TTC549 (cell line): Measurements from ENCODE around the gene NCR1.
"Not testable (repeated sequence)": the region's sequence is repeated elsewhere in the genome, so short reads cannot be mapped to it uniquely, and the experiment has no call there.

ENCODE experiments used
- FAIRE-seq: peaks from 2 replicates; lab custom pipeline; 2012; peaks lifted over from hg19 to GRCh38; lab: Jason Lieb, UNC

The NCR1 gene

DNA sequence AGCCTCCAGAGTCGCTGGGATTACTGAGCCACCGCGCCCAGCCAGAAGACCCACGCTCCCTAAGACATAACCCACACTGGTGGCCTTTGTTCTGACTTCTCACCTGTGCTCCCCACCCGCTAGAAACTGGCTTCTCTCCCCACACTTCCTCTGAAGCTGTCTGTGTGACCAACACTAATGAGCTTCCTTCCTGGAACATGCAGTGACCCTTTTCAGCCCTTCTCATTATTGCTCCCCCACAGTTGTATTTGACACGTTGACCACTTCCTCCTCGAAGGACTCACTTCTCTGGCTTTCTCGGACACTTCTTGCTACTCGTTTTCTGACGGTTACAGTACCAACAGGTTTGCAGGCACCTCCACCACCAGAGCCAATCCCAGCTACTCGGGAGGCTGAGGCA lies 10.9 kb downstream of the NCR1 start:
- no peak for FAIRE-seq

DNA sequence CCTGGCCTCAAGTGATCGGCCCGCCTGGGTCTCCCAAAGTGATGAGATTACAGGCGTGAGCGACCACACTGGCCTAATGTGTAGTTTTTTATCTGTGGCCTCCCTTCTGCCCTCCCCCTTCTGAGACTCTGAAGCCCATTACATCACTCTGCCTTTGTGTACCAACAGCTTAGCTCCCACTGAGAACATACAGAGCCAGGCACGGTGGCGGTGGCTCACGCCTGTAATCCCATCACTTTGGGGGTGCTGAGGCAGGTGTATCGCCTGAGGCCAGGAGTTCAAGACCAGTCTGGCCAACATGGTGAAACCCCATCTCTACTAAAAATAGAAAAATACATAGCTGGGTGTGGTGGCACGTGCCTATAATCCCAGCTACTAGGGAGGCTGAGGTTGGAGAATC lies 12.6 kb downstream of the NCR1 start:
- FAIRE-seq: no peak

DNA sequence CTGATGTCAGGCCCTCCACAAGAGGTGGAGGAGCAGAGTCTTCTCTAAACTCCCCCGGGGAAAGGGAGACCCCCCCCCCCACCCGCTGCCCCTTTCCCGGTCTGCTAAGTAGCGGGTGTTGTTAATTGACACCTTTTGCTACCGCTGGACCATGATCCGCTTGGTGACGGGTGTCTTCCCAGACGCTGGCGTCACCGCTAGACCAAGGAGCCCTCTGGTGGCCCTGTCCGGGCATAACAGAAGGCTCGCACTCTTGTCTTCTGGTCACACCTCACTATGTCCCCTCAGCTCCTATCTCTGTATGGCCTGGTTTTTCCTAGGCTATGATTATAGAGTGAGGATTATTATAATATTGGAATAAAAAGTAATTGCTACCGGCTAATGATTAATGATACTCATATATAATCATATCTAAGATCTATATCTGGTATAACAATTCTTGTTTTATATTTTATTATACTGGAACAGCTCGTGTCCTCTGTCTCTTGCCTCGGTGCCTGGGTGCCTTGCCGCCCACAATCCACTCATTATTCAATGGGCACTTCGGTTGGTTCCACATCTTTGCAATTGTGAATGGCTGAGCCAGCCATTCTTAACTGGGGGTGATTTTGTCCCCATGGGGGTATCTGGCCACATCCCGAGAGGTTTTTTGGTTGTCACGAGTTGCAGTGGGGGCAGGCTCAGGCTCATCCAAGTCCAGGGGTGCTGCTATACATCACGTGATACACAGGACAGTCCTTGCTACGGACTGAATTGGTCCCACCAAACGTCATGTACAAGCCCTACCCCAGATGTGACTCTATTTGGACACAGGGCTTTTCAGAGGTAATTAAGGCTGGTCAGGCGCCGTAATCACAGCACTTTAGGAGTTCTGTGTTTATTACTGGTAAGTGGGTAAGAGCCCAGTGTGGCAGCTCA lies 14.0 kb downstream of the NCR1 start:
- not testable (repeated sequence) for FAIRE-seq

DNA sequence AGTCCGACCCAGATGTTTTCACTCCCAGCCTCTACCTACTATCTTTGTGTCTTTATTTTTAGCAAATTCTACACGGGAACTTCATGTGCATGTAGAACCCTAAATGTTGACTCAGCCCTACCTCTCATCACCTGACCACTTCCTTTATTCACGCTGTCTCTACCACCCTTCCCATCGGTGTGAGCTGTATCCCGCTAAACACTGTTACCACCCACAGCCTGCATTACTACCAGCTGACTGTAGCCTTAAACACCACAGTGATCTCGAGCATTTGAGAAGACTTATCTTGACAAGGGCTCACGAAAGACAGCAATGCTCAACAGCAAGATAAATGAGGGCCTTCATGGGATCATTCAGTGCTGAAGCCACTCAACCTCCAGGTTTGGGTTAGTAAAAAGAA lies 15.1 kb downstream of the NCR1 start:
- no peak for FAIRE-seq

DNA sequence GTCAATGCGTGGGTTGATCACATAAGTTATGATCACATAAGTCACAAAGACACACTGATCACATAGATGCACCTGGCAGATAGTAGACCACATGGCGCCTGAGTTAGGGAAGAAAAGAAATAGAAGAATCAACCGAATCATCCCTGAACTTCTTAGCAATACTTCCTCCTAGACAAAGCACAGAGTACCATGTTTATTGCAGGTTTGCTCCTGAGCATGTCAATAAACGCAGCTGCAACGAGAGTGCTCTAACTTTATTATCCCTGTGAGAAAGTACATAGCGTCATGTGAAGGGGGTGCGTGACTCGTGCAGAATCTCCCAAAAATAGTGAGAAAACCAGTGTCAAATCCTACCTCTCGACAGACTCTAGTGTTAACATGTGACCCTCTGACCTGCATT lies 17.3 kb downstream of the NCR1 start:
- no peak for FAIRE-seq

DNA sequence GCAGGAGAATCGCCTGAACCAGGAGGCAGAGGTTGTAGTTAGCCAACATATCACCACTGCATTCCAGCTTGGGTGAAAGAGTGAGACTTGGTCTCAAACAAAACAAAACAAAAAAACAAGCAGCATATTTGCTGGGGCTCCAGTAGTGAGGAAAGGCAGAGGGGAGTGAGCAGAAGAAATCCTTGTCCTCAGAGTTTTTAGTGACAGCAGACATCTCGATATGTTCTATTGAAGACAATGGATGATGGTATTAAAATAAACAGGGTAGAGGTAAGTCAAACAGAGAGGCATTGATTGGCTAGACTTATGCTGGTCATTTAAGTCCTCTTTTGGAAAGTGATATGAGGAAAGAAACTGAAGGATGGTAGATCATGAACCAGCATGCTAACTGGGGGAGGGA lies 22.4 kb downstream of the NCR1 start:
- FAIRE-seq: no peak

DNA sequence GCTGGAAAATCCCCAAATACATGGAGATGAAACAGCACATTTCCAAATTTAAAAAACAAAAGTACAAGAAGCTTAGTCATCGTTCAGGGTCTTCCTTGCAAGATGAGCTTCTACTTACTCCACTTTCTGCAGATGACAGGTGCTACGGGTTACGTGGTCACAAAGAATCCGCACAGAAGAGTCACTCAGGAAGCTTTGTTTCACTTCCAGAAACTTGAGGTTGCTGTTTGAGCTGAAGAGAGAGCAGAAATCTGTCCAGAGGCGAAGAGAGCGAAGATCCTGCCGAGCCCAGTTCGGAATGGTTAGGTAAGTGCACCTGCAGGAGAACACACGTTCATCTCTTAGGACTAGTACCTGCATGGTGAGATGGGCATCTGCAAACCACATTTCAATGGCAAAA lies 32.0 kb downstream of the NCR1 start:
- no peak for FAIRE-seq

DNA sequence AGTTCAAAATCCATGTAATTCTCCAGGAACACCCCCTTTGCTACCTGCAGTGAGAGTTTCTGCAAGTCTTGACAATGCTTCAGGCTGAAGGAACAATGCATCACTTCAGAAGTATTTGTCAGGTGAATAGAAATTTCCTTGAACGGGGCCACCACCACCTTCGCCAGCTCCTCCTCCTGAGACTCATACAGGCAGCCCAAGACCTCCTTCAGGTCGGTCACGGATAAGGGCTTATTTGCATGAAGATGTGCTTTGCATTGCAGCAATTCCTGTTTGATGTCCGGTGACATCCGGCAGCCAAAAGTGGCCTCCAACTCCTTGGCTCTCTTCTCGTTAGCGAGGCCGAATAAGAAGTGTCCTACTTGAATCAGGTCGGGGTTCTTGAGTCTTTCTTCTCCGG lies 33.0 kb downstream of the NCR1 start:
- no peak for FAIRE-seq

DNA sequence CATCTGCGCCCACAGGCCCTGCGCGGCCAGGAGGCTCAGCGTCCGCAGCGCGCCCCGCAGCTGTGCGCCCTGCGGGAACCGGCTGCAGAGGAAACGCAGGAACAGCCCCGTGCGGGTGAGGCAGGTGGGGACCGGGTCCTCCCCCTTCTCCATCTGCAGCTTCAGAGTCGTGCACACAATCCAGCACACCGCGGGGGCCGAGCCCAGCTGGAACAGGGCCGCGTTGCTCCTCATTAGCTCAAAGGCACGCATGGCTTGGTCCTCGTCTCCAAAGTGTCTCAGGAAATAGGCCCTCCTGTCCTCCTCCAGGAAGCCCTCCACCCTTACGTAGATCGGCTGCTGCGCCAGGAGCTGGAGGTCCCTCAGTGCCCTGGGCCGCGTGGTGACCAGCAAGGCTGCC lies 33.6 kb downstream of the NCR1 start:
- not testable (repeated sequence) for FAIRE-seq

DNA sequence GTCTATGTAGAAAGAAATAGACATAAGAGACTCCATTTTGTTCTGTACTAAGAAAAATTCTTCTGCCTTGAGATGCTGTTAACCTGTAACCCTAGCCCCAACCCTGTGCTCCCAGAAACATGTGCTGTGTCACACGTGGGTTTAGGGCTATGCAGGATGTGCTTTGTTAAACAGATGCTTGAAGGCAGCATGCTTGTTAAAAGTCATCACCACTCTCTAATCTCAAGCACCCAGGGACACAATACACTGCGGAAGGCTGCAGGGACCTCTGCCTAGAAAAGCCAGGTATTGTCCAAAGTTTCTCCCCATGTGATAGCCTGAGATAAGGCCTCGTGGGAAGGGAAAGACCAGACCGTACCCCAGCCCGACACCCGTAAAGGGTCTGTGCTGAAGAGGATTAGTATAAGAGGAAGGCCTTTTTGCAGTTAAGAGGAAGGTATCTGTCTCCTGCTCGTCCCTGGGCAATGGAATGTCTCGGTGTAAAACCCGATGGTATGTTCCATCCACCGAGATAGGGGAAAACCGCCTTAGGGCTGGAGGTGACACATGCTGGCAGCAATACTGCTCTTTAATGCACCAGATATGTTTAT lies 37.9 kb downstream of the NCR1 start:
- FAIRE-seq: not testable (repeated sequence)

DNA sequence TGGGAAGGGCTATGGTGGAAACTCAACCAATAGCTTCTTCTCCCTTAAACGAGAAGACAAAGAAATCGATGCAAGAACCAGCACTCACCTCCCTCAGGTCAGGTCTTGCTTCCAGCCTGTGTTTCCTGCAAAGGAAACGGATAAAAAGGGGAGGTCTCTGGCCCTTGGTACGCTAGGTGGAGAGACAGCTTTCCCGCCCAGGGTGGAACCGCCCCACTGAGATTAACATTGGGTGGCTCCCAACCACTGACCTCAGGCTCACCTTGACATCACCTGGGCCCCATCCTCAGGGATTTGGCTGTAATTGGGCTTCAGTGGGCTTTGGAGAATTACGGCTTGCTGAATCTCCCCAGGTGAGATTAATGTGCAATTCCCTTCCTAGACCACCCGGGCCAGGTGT lies 41.4 kb downstream of the NCR1 start, which contains the start of gene NLRP7:
Gene NLRP7, minus strand, starts transcription at position 150 of the 400 bp plus-strand sequence.
- no peak for FAIRE-seq

DNA sequence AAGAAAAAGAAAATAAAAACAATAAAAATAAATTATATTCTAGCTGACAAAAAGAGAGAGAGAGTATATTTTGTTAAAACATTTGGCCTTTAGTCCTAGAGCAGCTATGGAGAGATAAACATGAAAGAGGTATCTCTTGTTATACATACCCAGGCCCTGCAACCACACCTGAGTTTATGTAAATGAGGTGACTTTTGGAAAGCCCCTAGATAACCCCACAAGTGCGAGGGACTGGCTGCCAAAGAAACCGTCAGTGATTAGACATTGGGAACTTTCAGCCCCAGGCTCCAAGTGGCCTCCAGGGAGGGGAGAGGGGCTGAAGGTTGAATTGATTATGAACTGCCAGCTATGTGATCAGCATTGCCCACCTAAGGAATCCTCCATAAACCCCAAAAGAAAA lies 43.5 kb downstream of the NCR1 start:
- no peak for FAIRE-seq

DNA sequence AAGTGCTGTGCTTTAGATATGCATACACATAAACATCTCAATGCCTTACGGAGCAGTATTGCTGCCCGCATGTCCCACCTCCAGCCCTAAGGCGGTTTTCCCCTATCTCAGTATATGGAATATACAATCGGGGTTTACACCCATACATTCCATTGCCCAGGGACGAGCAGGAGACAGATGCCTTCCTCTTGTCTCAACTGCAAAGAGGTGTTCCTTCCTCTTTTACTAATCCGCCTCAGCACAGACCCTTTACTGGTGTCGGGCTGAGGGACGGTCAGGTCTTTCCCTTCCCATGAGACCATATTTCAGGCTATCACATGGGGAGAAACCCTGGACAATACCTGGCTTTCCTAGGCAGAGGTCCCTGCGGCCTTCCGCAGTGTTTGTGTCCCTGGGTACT lies 44.6 kb downstream of the NCR1 start:
- not testable (repeated sequence) for FAIRE-seq

DNA sequence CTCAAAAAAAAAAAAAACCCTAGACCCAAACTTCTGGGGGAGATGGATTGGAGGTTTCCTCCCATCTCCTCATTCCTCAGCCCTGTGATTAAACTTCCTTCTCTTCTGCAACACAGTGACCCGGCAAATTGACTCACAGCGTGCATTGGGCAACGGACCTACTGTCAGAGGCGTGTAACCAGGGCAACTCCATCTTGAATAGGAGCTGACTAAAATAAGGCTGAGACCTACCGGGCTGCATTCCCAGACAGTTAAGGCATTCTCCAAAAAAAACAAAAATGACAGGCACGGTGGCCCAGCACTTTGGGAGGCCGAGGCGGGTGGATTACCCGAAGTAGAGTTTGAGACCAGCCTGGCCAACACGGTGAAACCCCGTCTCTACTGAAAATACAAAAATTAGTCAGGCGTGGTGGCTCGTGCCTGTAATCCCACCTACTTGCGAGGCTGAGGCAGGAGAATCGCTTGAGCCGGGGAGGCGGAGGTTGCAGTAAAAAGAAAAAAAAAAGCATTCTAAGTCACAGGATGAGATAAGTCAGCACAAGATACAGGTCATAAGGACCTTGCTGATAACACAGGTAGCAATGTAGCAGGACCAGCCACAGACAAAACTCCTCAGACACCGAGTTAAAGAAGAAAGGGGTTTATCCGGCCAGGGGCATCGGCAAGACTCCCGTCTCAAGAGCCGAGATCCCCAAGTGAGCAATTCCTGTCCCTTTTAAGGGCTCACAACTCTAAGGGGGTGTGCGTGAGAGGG lies 46.8 kb downstream of the NCR1 start:
- FAIRE-seq: no peak

DNA sequence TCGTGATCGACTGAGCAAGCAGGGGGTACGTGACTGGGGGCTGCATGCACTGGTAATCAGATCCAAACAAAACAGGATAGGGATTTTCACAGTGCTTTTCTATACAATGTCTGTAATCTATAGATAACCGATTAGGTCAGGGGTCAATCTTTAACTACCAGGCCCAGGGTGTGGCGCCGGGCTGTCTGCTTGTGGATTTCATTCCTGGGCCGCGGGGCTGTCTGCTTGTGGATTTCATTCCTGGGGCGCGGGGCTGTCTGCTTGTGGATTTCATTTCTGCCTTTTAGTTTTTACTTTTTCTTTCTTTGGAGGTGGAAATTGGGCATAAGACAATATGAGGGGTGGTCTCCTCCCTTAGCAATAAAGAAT lies 47.4 kb downstream of the NCR1 start:
- not testable (repeated sequence) for FAIRE-seq

DNA sequence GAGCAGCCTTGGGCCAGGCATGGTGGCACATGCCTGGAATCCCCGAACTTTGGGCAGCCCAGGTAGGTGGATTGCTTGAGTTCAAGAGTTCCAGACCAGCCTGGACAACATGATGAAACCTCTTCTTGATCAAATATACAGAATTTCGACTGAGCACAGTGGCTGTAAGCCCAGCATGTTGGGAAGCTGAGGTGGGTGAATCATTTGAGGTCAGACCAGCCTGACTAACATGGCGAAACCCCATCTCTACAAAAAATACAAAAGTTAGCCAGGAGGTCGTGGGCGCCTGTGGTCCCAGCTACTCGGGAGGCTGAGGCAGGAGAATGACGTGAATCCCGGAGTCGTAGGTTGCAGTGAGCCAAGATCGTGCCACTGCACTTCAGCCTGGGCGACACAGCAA lies 49.4 kb downstream of the NCR1 start:
- FAIRE-seq: no peak

DNA sequence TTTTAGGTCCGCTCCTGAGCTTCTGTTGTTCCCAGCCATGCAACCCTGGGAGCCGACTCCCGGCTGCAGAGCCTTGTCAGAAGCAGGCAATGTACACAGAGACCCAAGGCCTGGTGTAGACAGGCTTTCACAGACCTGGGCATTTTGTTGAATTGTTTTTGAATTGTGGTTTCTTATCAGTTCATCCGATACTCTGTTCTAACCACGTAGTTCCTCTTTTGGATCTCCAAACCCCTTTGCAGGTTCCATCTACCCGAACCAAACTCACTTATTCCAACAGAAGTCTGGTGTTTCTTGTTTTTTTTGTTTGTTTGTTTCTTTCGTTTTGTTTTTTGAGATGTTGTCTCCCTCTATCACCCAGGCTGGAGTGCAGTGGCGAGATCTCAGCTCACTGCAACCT lies 53.9 kb downstream of the NCR1 start:
- no peak for FAIRE-seq
